HG02610 (cell line): ENCODE results near the gene VAV2.

ENCODE experiments used
- ATAC-seq: cut with Tn5 transposase; IDR thresholded peaks from one replicate; pipeline ENCODE4 v1.9.1; 2021; ENCODE audit warnings: mild to moderate bottlenecking, moderate library complexity; ENCODE audit not compliant: unreplicated experiment

VAV2 gene

DNA sequence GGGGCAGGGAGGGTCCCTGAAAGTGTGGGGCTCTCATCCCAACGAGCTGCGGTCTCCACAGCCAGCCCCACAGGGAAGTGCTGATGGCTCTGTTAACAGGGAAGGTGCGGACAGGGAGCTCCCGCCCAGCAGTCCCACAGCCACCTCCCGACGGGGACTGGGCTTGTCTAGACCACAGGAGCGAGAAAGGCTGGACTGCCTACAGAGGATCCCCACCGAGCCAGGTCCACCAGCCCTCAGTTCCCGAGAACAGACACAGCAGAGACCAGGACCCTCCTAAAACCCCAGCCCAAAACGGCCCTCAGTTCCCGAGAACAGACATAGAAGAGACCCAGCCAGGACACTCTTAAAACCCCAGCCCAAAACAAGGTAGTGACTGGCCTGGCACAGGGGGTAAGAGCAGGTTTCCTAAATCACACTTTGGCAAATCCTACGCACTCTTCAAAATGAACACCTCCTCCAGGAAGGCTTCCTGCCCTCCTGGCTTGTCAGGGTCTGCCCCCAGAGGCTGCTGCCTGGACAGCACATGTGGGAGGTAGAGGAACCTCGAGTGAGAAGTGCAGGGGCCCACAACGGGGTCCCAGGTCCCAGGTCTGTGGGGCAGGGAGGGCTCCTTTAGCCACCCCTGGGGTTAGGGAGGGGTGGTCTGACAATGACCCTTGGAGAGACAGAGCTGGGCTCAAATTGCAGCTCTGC, 167.9 kb downstream of the VAV2 start:
- no peak for ATAC-seq

DNA sequence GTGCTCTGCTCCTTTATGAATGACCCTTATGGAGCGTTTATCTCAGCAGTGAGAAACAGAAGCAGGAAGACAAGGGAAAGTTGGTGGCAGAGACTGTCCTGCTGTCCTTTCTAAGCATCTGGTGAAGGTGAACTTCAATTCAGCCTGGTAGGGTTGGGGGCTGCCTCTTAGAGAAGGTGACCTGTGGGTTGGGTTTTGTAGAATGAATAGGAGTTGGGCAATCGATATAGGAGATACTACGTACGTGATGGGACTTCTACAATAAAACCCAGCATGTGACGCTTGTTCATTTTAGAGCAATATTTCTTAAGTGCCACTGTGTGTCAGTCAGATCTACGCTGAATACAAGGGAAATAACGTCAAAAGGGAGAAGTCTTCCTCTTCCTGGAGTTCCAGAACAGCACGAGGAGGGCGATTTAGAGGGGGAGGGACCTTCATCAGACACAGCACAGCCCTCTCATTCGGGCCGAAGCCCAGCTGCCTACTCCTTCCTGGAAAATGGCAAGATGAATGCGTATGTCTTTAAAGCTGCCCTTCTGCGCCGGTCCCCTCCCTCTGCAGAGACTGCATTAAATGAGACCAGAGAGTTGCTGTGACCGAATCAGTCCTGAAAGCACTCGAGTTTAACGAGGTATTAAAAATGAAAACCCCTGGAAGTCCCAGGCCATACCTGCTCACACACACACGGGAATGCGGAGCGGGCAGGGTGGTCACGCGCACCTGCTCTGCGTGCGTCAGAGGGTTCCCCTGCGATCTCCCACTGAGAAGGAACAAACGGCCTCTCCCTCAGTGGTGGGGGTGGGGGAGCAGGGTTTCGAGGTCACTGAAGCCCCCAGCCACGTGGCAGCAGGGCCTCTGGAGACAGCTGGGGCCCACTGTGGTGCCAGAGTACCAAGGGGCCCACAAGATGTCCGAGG, 168.7 kb downstream of the VAV2 start:
- ATAC-seq: peak; percentile 44

GRCh38 chr9:133822430-133823065, 169.6 kb downstream of the VAV2 start:
- ATAC-seq: peak; percentile 38

- ATAC-seq: peak; percentile 33
Observed at GRCh38 chr9:133821601-133822429, 170.3 kb downstream of the VAV2 start.

DNA sequence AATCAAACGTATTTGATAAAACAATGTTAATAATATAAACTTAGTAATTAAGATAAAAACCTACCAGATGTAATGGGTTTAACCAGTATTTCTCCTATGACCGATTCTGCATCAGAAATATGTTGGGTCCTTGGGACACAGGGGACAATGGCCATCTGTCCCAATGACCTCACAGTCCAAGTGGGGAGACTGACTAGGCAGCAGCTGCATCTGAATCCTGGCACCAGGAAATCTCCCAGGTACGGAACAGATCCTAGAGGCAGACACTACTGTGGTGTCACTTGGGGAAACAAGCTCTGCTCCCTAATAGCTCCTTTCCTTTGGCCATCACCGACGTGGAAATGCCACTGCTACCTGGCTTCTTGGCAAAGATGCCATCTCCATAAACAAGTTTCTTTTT, 172.2 kb downstream of the VAV2 start:
- ATAC-seq: no peak

DNA sequence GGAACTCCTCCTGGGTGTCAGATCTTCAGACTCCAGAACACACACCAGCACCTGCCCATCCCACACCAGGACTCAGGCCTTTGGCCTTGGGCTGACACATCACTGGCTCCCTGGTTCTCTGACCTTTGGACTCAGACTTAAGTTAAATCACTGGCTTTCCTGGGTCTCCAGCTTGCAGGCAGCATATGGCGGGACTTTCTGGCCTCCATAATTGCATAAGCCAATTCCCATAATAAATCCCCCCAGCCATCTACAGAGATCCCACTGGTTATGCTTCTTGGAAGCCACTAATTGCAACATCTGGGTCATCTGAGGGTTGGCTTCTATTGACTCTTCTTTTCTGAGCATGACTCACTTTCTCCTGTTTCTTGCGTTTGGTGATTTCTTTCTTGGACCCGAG, 173.7 kb downstream of the VAV2 start:
- no peak for ATAC-seq

GRCh38 chr9:133815781-133816180, 176.3 kb downstream of the VAV2 start:
- ATAC-seq: no peak

DNA sequence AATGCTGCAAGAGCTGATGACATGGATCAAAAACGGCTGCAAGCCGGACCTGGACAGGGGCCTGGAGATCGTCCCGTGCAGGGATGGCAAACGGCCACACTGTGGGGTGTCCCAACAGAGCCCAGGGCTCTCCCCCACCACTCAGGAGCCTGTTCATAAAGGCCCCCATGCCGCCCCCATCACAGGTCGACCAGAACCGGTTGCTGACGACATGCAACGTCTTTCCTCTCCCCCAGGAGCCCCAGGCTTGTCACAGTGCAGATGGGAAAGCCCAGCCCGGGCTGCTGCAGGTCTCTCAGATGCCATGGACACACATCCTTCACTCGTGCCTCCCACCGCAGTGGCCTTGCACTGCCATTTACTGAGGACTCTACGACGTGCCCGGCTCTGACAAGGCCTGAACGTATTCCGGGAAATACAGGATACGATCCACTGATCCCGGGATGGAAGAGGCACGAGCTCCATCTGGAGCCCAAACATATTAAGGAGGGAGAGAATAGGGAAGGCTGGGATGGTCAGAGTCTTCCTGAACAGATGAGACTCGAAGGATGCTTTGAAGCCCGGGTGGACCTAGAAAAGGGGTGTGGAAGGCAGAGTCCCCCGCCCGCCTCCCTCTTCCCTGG, 177.4 kb downstream of the VAV2 start:
- no peak for ATAC-seq

DNA sequence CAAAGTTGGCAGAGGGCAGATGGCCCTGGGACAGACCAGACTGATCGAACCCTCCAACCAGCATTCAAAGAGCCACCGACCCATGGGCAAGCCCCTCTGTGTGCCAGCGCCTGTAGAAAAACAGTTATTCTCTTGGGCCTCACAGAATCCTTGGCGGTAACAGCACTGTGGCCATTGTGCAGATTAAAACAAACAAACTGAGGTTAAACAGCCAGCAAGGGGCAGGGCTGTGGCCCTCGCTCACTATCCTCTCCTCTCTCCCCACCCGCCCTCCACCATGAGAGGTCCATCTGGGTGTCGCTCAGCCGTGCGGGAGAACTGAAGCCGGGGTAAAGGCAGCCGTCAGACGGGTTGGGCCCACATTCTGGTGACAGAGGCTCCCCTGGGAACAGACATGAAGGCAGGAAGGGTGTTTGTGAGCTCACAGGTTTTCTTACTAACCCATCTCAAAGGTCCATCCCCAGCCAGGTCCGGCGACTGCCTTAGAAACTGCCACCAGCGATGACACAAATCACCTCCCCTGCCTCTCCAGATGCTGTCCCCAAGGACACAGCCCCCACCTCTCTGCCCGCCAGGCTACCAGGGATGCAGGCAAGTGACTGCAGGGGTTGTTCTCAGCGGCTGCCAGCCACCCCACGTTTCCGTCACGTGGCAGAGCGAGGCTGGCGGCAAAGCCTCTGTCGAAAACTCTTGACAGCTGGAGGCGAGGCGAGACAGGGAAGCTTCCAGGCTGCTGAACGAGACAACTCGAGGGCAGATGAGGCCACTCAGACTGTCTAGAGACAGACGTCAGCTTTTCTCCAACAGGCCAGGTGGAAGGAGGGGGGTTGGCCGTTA, 178.2 kb downstream of the VAV2 start:
- no peak for ATAC-seq

GRCh38 chr9:133812941-133813748, 179.0 kb downstream of the VAV2 start:
- no peak for ATAC-seq

- no peak for ATAC-seq
Observed at GRCh38 chr9:133812077-133812868, 179.9 kb downstream of the VAV2 start.

GRCh38 chr9:133811471-133811870, 180.7 kb downstream of the VAV2 start:
- ATAC-seq: no peak

DNA sequence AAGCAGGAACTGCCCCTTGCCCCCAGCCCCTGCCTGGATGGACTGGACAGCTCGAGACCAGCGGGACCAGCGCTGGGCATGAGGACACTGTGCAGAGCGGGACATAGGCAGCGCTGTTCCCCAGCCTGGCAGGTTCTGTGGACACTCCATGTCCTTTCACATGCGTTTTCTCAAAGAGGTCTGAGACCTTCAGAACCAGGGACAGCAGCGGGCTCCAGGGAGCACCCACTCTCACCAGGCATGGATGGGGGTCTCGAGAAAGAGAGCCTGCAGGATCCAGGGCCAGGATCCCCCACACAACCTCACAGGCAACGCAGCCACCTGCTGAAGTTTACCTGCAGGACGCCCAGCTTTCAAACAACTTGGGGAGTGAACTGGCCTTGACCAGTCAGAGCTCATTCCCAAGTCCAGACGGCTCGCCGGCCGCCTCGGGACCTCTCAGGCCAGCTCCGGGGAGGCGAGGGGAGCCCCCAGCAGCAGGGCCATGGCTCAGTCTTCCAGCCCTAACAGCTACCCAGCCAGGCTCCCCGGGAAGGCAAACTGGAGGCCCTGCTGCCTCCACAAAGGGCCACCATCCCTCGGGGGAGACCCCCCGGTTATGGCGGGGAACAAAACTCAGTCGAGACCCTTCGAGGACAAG, 181.4 kb downstream of the VAV2 start:
- no peak for ATAC-seq

GRCh38 chr9:133809335-133809734, 182.8 kb downstream of the VAV2 start:
- no peak for ATAC-seq

DNA sequence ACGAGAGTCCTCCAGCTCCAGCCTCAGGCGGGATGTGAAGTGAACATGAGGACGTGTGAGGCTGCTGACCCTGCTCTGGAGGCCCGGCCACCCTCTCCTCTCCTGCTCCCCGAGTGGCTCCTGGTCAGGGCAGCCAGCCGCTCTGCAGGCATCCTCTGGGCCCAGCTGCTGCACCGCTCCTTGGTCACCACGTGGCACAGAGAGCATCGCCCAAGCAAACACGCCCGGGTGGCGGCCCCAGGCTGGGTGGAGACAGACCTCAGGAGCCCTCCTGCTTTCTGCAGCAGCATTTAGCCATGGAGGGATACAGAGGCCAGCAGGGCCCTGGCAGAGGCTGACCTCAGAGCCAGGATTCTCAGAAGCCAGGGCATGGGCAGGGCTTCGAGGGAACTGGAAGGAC, 184.3 kb downstream of the VAV2 start:
- no peak for ATAC-seq

- ATAC-seq: no peak
Observed at GRCh38 chr9:133807037-133807436, 185.1 kb downstream of the VAV2 start.

DNA sequence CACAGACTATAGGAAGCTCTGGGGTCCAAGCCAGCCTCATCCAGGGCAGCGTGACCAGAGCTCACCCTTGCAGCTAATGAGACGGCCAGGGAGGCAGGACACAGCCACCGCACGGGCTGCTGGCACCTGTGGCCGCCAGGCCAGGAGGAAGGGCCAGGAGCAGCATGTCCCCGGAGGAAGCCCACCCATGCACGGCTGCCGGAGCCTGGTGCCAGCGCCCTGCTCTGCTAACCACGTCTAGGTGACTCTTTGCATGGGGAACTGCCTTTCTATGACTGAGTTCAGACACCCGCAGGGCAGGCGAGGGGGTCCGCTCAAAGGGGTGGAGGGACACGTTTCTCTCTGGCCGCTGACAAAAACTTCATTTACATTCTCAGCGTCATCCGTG, 185.5 kb downstream of the VAV2 start:
- no peak for ATAC-seq
